Measurements from ENCODE around the gene TAF9B. TPM values are rescaled to one million over a fixed set of nuclear protein-coding genes. Genes with fewer than 3 reads are reported as not detected.

Gene TAF9B
- total and polyA plus RNA-seq, 2 donors (not counting 3 experiments of a cell fraction or from before 2014, with no cell fraction given) = 16.0 to 25.9 TPM

- intact Hi-C loops (cut with micrococcal nuclease) = no loop called here
- H2AFZ ChIP-seq (ENCODE audit: low read depth, low read length) = no peak overlapping the region
Measured at GRCh38 chrX:78181307-78181706, 41.9 kb upstream of the TAF9B start.

More at GRCh38 chrX:78181307-78181706, 41.9 kb upstream of the TAF9B start:
- CTCF ChIA-PET = no interaction called here
- Histone ChIP-seq H3K4me3 (replicated peaks in 1 of 3; ENCODE audit: insufficient read depth in 1 of 3, low read depth in 1 of 3, low read length in 3 of 3) (no peak overlapping the region), H3K4me1 (ENCODE audit: control insufficient read depth, extremely low read depth, insufficient read depth, low read length) (no peaks in the 10 kb centered on the region), H3K9ac (replicated peaks; ENCODE audit: extremely low read depth, insufficient read depth, low read length) (no peak overlapping the region), H3K9me3 (replicated peaks; ENCODE audit: control insufficient read depth, insufficient read depth, low read length) (no peaks in the 10 kb centered on the region), H4K20me1 (replicated peaks; ENCODE audit: control insufficient read depth, extremely low read depth, insufficient read depth, low read length) (no peaks in the 10 kb centered on the region), H3K4me2 (ENCODE audit: insufficient read depth, low read length) (no peak overlapping the region), H3K79me2 (ENCODE audit: control insufficient read depth, insufficient read depth, low read length) (no peaks in the 10 kb centered on the region), H3K36me3 (ENCODE audit: control insufficient read depth in 2 of 2, extremely low read depth in 1 of 2, insufficient read depth in 2 of 2, low read length in 2 of 2) (no peaks in the 10 kb centered on the region), H3K27me3 (ENCODE audit: control insufficient read depth in 2 of 2, insufficient read depth in 2 of 2, low read length in 2 of 2) (no peaks in the 10 kb centered on the region), H3K27ac (ENCODE audit: insufficient read depth, low read depth, low read length) (no peak overlapping the region), H3K9me1 (replicated peaks; ENCODE audit: control insufficient read depth, extremely low read depth, insufficient read depth, low read length) (no peaks in the 10 kb centered on the region)
- POLR2A ChIA-PET = no interaction called here
- FAIRE-seq (peak; percentile 69), DNase-seq (ENCODE audit: low read depth, low spot score) (no peak)
- TF ChIP-seq GATA2 (IDR thresholded peaks at IDR 0.05; ENCODE audit: insufficient read depth, insufficient read length, low read depth, low read length) (no peak), FOS (IDR thresholded peaks at IDR 0.05; ENCODE audit: borderline replicate concordance, insufficient read depth, low read length) (no peak), POLR2AphosphoS5 (IDR thresholded peaks at IDR 0.05; ENCODE audit: insufficient read depth, low read depth, low read length) (no peak), MYC (IDR thresholded peaks at IDR 0.05; ENCODE audit: low read depth, low read length) (no peak), POLR2A (IDR thresholded peaks at IDR 0.05; ENCODE audit: low read depth, low read length) (no peak), JUN (IDR thresholded peaks at IDR 0.05; ENCODE audit: borderline replicate concordance, insufficient read depth, insufficient read length, low read depth) (no peak), CTCF (IDR thresholded peaks at IDR 0.05; ENCODE audit: extremely low read depth in 1 of 2, insufficient read depth in 1 of 2, low read depth in 1 of 2, low read length in 2 of 2) (no peak), EZH2 (IDR thresholded peaks at IDR 0.05; ENCODE audit: borderline replicate concordance, low read depth, low read length, severe bottlenecking) (no peak)
- TF ChIP-seq, protein P1, sequence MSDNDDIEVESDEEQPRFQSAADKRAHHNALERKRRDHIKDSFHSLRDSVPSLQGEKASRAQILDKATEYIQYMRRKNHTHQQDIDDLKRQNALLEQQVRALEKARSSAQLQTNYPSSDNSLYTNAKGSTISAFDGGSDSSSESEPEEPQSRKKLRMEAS (IDR thresholded peaks at IDR 0.05; ENCODE audit: insufficient read depth, insufficient read length) = no peak
- dilution Hi-C loops (cut with MboI; ENCODE audit: extremely low pct_ligation_motif_present, low sequenced_read_pairs) = no loop called here
- BruUV-seq (replicated peaks) = no TSS peak

All from endothelial cell of umbilical vein (primary cell).